Putamen (tissue), 1 donor: ENCODE measurements around the gene PRKAR1B.
"Not testable (repeated sequence)": the region's sequence is repeated elsewhere in the genome, so short reads cannot be mapped to it uniquely, and the experiment has no call there.

Experiments used
- DNase-seq: peaks from one replicate; pipeline ENCODE4 v3.0.0-alpha.2; 2016; ENCODE audit warnings: low spot score

The PRKAR1B gene

DNA sequence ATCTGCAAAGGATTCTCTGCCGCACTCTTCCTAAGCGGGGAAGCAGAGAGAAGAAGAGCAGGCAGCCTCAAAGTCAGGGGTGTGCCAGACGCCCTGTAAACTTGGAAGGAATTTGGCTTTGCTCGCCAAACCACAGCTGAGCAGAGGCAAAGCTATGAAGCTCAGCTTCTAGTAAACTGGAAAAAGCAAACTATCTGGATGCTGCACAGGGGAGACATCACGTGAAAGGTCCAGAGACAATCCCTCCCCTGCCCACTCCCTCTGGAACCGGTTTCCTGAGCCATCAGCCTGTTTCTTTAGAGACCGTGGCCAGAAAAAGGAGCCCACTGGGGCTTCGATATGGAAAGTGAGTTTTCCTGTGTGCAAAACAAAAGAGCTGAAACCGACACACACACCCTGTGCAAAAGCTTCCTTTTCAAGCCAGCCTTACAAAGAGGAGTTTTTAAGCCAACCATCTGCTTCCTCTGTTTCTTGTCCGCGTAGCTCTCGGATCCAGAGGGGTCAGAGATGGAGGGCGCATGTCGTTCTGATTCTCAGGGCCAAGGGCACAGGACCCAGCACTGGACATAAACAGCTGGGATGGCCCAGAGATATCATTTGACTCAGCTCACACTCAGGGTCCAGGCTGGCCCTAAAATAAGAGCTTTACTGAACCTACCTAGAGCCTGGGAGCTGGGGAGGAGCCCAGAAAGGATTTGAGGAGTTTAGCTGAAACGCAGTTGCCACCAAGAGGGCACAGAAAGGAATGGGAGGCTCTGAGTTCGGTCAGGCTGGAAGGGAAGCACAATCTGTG lies 58.7 kb downstream of the PRKAR1B start:
- DNase-seq, result no peak

DNA sequence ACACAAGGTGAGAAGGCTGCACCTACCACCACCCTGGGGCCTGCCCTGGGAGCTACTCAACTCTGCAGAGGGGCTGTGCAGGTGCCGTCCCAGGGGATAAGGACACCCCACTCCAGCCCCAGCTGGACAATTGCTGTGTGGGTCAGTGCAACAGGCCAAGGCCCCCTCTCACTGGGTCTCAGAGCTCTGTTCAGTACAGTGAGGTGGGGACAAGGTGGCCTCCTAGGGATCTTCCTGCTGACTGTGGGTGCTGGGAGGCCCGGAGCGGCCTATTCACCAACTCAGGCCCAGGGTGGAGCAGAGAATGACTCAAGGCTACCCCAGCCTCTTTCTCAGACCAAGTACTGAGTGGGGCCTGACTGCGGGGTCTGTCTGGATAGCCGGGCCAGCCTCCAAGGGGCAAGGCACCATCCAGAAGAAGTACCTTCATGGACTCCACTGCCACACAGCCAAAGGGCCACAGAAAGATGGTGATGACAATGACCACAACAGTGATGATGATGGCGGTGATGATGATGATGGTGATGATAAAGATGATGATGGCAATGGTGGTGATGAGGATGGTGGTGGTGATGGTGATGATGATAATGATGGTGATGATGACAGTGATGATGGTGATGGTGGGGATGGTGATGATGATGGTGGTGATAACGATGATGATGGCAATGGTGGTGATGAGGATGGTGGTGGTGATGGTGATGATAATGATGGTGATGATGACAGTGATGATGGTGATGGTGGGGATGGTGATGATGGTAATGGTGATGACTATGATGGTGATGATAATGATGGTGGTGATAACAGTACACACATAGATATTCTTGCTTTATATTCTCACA lies 60.4 kb downstream of the PRKAR1B start:
- no peak for DNase-seq

DNA sequence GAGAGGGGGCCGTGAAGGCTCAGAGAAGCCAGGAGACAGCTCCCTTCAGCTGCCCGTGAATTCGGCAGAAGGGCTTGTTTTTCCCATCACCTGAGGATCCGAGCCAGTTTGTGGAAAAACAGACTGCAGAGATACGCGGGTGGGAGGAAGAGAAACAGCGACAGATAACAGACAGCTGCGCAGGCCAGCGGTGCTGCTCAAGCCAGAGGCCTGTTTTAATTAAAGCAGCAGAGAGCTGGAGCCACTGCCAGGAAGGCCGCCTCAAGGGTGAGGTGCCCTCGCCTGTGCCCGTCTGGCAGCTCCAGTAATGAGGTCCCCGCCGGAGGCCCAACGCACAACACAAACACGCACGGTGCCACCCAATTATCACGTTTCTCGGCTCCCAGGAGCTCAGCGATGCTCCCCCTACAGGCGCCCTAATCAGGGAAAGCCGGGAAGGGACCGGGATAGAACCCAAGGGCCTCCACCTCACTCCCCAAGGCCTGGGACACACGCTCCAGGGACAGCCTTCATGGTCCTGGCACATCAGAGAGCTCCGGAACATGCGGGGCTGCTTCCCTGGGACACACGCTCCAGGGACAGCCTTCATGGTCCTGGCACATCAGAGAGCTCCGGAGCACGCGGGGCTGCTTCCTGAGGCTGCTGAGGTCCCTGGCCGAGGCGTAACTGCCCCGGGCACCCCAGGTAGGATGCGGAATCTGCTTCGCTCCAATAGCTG lies 61.2 kb downstream of the PRKAR1B start:
- no peak for DNase-seq

DNA sequence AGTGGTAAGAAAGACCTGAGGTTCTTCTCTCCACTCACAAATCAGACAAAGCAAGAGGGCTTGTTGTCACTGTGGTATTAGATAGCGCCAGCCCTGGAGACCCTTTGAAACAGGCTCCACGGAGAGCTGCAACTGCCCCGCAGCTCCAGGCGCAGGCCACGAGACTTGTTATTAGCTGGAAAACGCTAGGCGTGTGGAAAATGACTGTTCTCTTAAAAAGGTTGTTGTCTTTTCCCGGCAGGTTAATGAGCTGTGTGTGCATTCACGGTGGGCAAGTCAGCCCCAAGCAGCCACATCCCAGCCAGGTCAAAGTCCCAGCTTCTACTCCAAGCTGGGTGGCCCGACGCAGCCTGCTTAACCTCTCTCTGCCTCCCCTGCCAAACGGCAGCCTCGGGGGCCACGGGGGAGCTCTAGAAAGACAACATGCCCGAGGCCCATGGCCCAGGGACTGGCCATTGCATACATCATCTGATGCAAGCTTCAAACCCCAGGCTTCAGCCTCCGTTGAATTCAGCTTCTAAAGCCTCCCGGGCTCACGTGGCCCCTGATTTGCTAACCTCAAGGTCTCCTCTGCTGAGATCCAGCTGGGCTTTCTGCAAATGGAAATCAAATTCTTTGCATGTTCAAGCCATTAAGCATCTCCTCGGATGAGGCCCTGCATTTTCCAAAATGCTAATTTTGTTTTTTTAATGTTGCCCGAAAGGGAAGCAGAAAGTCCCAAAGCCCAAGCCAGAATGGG lies 61.9 kb downstream of the PRKAR1B start:
- DNase-seq, result no peak

DNA sequence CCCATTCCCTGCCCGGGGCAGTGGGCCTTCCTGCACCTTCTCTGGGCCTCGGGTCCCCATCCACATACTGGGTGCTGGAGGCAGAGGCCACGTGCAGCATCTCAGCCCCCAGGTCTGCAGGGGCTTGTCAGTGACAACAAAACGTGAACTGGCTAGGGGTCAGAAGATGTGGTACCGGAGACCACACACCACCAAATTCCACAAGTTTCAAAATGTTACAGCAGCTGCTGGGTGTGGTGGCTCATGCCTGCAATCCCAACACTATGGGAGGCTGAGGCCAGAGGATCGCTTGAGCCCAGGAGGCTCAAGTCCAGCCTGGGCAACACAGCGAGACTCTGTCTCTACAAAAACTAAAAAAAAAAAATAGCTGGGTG lies 62.7 kb downstream of the PRKAR1B start:
- DNase-seq, result no peak

DNA sequence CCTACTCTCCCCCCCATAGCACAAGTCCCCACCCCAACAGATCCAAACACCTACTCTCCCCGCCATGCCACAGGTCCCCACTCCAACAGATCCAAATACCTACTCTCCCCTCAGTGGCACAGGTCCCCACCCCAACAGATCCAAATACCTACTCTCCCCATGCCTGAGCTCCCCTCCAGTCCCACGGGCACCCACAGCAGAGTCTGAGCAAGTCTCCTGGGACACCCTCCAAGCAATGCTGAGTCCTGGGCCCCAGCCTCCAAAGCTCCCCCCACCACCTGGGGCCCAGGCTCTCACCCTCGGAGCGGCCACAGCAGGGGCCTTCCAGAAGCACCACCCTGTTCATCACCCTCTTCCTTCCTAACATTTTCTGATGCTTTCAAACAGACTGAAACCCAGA lies 64.5 kb downstream of the PRKAR1B start:
- DNase-seq, result no peak

DNA sequence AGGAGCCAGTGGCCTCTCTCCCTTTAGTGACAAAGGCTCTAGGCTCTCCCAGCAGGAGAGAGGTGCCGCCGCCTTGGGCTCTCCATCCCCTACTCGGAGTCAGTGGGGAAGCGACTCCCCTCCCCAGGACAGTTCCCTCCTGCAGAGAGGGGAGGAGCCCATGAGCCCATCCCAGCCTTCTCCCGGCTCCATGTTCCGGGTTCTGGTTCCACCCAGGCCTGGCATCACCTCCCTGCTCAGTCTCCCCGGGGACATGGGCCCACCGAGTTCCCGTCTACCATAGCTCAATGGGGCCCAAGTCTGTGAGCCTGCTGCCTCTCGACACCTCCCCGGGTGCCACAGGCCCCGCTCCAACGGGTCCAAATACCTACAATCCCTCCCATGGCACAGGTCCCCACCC lies 67.1 kb downstream of the PRKAR1B start:
- DNase-seq, result no peak

DNA sequence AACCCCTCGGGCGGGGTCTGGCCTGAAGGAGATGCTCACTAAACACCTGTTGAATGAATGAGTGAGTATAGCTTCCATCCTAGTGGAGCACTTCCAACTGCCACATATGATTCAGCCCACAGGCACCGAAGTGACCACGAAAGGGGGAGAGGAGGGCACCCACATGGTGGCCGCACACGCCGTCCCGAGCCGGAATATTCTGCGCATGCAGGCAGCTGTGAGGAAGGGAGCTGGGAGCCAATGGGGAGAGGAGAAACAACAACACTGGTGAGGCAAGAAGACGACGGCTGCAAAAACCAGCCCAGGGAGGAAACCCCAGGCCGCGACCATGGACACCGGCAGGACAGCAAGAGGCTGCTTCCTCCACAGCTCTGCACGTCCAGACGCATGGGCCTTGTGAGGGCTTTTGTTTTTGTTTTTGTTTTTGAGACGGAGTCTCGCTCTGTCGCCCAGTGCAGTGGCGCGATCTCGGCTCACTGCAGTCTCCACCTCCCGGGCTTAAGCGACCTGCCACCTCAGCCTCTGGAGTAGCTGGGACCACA lies 67.7 kb downstream of the PRKAR1B start:
- no peak for DNase-seq

DNA sequence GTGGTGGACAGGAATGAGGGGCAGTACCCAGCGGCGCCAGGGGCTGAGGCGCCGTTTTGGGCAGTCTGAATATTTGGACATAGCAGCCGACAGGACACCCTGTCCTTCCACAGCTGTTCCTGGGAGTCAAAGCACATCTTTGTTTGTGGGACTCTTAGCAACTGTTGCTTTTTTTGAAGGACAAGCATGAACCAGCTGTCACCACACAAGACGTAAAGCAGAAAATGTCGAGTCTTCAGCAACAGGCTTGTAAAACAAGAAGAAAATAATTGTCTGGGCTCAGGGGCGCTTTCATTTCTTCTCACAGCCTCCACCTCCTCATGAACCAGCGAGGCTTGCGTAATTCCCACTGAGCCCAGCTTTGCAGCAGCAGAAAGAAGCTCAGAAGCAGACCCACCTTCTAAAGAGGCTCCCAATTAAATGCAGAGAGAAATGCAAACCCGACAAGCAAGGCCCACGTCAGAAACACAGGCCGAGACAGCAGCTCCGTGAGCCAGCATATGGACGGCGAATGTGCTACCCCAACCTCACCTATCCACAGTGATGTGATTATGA lies 69.4 kb downstream of the PRKAR1B start:
- DNase-seq, result peak; percentile 70

DNA sequence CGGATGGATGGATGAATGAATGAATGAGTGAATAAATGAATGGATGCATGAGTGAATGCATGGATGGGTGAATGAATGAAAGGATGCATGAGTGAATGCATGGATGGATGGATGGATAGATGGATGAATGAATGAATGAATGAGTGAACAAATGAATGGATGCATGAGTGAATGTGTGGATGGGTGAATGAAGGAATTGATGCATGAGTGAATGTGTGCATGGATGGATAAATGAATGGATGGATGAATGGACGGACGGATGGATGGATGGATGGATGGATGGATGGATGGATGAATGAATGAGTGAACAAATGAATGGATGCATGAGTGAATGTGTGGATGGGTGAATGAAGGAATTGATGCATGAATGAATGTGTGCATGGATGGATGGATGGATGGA lies 70.1 kb downstream of the PRKAR1B start:
- DNase-seq, result not testable (repeated sequence)

DNA sequence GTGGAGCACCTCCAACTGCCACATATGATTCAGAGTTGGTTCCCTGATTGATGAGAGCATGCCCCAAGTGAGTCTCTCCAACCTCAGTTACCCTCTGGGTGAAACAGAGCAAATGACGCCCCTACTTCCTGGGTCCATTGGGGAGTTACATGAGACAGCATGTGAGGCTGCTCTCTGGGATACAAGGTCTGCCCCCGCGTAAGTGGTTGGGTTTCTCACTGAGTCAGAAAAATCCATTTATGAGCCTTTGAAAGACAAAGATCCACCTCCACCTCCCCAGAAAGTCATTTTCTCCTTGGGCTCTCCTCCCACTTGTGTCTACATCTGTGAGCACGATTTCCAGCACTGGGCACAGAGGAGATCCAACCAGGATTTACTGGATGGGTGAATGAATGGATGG lies 71.3 kb downstream of the PRKAR1B start:
- no peak for DNase-seq

DNA sequence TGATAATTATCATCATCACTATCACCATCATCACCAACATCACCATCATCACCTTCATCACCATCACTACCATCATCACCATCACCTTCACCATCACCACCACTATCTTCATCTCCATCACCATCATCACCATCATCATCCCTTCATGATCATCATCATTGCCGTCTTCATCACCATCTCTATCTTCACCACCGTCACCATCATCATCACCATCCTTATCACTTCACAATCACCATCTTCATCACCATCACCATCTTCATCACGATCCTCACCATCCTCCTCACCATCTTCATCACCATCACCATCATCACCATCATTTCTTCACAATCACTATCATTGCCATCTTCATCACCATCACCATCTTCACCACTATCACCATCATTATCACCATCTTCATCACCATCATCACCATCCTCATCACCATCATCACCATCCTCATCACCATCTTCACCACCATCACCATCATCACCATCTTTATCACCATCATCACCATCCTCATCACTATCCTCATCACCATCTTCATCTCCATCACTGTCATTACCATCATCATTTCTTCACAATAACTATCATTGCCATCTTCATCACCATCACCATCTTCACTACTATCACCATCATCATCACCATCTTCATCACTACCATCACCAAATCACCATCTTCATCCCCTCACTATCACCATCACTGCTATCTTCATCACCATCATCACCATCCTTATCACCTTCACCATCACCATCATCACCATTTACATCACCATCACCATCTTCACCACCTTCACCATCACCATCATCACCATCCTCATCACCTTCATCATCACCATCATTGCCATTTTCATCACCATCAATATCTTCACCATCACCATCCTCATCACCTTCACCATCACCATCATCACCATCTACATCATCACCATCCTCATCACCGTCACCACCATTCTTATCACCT lies 73.0 kb downstream of the PRKAR1B start:
- no peak for DNase-seq

DNA sequence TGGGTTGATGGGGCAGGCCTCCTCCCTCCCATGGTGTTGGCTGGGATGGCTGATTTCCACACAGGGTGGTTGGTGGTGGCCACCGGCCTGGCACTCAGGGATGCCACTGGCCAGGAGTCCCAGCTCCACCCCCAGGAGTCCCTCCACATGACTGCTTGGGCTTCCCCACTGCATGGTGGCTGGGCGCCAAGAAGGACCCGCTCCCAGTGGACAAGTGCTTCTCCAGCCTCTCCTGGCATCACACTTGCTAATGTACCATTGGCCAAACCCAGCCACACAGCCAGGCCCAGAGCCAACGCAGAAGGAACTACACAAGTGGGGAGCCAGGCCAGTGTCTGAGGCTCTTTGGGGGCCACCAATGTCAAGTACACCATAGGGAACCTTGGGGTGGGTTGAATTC lies 74.2 kb downstream of the PRKAR1B start:
- no peak for DNase-seq

DNA sequence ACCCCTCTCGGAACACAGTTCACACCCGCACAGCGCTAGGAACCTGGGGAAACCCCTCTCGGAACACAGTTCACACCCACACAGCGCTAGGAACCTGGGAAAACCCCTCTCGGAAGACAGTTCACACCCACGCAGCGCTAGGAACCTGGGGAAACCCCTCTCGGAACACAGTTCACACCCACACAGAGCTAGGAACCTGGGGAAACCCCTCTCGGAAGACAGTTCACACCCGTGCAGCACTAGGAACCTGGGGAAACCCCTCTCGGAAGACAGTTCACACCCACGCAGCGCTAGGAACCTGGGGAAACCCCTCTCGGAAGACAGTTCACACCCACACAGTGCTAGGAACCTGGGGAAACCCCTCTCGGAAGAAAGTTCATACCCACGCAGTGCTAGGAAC lies 74.9 kb downstream of the PRKAR1B start:
- DNase-seq, result not testable (repeated sequence)

DNA sequence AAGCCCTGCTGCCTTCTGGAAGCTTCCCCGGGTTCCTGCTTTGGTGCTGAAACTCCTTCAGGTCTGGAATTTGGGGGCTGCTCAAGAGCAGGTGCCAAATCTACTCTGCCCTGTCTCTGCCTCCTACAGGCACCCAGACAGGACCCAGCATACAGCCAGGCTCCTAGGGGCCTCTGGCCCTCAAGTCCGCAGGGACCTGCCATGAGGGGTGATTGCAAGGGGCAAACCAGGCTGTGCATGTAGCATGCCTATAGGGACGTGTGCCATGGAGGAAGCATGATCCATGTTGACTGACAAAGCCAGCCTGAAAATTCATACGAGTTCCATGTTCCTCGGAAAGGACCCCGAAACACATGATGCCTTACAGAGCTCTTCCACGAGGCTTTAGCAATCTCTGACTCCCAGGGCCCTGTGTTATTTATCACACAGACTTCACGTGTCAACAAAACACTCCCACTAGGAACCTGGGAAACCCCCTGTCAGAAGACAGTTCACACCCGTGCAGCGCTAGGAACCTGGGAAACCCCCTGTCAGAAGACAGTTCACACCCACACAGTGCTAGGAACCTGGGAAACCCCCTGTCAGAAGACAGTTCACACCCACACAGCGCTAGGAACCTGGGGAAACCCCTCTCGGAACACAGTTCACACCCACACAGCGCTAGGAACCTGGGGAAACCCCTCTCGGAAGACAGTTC lies 75.9 kb downstream of the PRKAR1B start:
- DNase-seq, result no peak

DNA sequence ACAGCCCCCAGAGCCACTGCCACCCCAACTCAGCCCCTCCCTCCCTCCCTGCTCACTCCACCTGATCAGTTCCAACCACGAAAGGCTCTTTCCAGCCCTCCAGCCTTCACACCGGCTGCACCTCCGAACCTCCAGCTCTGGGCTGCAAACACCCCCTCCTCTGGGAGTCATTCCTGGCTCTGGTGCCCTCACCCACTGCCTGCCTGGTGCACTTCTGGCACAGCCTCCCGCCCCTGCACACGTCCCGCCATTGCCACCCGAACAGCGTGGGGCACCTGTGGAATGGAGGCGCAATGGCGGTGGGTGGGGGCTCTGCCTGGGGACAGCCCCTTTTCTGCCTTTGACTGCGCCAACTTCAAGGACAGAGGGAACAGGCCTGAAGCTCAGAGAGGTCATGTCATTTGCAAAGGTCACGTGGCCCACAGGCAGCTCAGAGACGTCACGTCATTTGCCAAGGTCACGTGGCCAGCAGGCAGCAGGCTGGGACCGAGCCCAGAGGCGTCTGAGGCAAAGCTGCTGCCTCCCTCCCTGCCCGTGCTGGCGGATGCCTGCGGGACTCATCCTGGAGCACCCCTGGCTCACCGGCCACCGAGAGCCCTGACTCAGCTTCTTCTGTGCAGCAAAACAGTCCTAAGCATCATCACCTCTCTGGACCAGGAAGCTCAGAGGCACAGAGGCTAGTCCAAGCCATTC lies 76.6 kb downstream of the PRKAR1B start:
- no peak for DNase-seq

DNA sequence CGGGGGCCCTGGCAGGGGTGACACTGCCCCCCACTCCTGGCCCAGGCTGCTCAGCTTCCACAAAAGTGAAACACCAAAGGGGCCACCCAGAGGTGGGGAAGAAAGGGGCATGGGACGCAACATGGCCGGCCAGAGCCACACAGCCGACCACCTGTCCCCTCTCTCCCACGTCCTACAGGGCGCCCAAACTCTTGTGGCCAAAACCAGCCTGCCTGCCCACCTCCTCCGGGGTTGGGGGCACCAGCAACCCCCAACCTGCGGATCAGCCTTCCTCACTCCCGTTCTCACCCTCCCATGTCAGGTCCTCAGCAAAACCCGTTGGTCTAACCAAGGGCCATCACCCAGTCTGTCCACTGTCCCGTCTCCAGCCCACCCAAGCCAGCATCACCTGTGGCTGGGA lies 80.1 kb downstream of the PRKAR1B start:
- no peak for DNase-seq

DNA sequence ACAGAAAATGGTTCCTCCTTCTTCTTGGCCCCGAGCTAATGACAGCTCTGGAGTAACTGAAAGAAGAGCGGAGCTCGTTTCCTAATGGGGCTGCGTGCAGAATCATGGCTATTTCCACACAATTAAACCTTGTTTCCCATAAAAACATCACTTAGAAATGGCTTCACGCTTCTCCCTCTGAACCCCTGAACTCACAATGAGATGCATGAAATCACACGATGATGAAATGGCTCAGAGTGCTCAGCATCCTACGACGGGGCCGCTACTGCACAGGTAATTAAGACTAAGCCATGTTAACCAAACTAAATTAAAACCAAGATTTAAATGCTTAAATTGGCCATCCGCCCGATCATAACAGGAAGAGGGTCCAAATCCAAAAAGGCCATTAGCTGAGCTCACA lies 80.6 kb downstream of the PRKAR1B start:
- no peak for DNase-seq

DNA sequence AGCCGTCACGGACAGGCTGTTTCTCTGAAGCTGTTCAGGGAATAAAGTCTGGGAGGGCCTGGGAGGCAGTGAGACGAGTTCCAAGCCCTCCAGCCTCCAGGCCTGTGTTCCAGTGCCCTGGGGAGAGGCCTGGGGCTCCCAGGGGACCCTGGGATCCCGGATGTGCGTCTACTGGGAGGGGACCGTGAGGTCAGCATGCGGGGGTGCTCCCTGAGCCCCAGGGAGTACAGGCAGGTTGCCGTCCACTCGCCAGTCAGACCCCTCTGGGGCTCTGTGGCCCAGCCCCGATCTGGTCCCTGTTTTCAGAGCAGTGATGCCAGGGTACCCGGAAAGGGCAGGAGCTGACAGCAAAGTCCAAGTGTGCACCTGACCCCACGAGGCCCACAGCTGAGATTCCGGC lies 81.5 kb downstream of the PRKAR1B start:
- no peak for DNase-seq
